K562 (cell line): ENCODE results near the gene F9.
"Not testable (repeated sequence)": the region's sequence is repeated elsewhere in the genome, so short reads cannot be mapped to it uniquely, and the experiment has no call there.

Source experiments
- CBX2 ChIP-seq: fragments of 200-600 bp; sonication (generic); IDR thresholded peaks from one replicate; pipeline ENCODE4 v1.6.1; 2012; ENCODE audit warnings: mild to moderate bottlenecking, low read length, inconsistent platforms; ENCODE audit not compliant: insufficient read depth, poor library complexity, severe bottlenecking
- ZNF589 ChIP-seq: fragments of 200-800 bp; sonication (Bioruptor generic); IDR thresholded peaks from 2 replicates; pipeline ENCODE4 v1.6.1; 2016; ENCODE audit warnings: low read depth, missing genetic modification characterization, missing compliant biosample characterization

GRCh38 chrX:139528829-139529228 is 1.7 kb upstream of the F9 start:
- TF ChIP-seq ZNF589 (CRISPR knock-in tag); CBX2: not testable (repeated sequence)
